Lung (tissue), 12 donors: ENCODE results near the gene FOXD1. TPM values are rescaled to one million over a fixed set of nuclear protein-coding genes. Genes with fewer than 3 reads are reported as not detected.

ENCODE experiments used
- ATAC-seq: fragments of 200-7000 bp; cut with Tn5 transposase; one replicate; pipeline ENCODE4 v1.9.1; 2020; ENCODE audit warnings: moderate number of reproducible peaks; ENCODE audit not compliant: insufficient read depth, low FRiP score
- DNase-seq, 3 donors: peaks; one replicate each; pipeline ENCODE4 v3.0.0-alpha.2; 2013 to 2017
- H3K27ac ChIP-seq, 2 donors: one replicate each; pipeline ENCODE4 v1.5.1; 2013; ENCODE audit warnings: mild to moderate bottlenecking in 2 of 2, moderate library complexity in 2 of 2, control low read depth in 1 of 2, inconsistent platforms in 1 of 2, low read depth in 1 of 2, low read length in 1 of 2
- H3K27me3 ChIP-seq, 3 donors: one replicate each; pipeline ENCODE4 v1.5.1; 2013; ENCODE audit warnings: low read length in 2 of 3; ENCODE audit not compliant: control insufficient read depth in 3 of 3, insufficient read depth in 3 of 3
- H3K36me3 ChIP-seq, 4 donors: one replicate each; pipeline ENCODE4 v1.5.1; 2013; ENCODE audit warnings: low read length in 4 of 4, mild to moderate bottlenecking in 1 of 4, moderate library complexity in 1 of 4; ENCODE audit not compliant: control insufficient read depth in 4 of 4, insufficient read depth in 4 of 4
- H3K4me1 ChIP-seq, 5 donors: one replicate each; pipeline ENCODE4 v1.5.1; 2013; ENCODE audit warnings: low read length in 5 of 5, mild to moderate bottlenecking in 2 of 5, moderate library complexity in 1 of 5; ENCODE audit not compliant: control insufficient read depth in 5 of 5, insufficient read depth in 5 of 5
- H3K4me3 ChIP-seq: one replicate; pipeline ENCODE4 v1.5.1; 2013; ENCODE audit warnings: mild to moderate bottlenecking, control low read depth, moderate library complexity
- H3K9ac ChIP-seq, 2 donors: one replicate each; pipeline ENCODE4 v1.5.1; 2013; ENCODE audit warnings: low read length in 2 of 2, control low read depth in 1 of 2; ENCODE audit not compliant: insufficient read depth in 1 of 2
- H3K9me3 ChIP-seq, 4 donors: one replicate each; pipeline ENCODE4 v1.5.1; 2013; ENCODE audit warnings: low read length in 3 of 4, mild to moderate bottlenecking in 1 of 4, moderate library complexity in 1 of 4; ENCODE audit not compliant: control insufficient read depth in 4 of 4, insufficient read depth in 3 of 4
- WGBS, 2 donors: extraction: QIAGEN DNeasy Blood & Tissue Kit; methylation state at CpG; one replicate each; pipeline ENCODE4 v1.1.7; 2013; 5-methylcytosine and 5-hydroxymethylcytosine counted together
- polyA plus RNA-seq, 2 donors: library from polyadenylated mRNA; stranded (reverse); fragments of 200-250 nt; gene quantifications; one replicate each; pipeline ENCODE4 v1.2.1, GENCODE V29; 2013
- total RNA-seq, 2 donors: library from RNA; depleted of rRNA in 1 of 2; stranded (reverse); fragments of >200 nt in 1 of 2; gene quantifications; one replicate each; pipeline ENCODE4 v1.2.1, GENCODE V29; 2014 to 2021
- TF ChIP-seq, protein P1 (sequence below): IDR thresholded peaks from 2 replicates; pipeline ENCODE4 v1.5.1; 2012; ENCODE audit warnings: mild to moderate bottlenecking; ENCODE audit errors: control extremely low read depth, extremely low read depth
- donor health status: control.
- donor health status: control.
- donor health status: Bipolar disorder and iron deficiency.
- donor health status: healthy.
- donor health status: DM: yes; HTN: yes; CAD: no.

FOXD1 gene
- total and polyA plus RNA-seq, 4 donors = 0.20 to 0.46 (median 0.29) TPM

DNA sequence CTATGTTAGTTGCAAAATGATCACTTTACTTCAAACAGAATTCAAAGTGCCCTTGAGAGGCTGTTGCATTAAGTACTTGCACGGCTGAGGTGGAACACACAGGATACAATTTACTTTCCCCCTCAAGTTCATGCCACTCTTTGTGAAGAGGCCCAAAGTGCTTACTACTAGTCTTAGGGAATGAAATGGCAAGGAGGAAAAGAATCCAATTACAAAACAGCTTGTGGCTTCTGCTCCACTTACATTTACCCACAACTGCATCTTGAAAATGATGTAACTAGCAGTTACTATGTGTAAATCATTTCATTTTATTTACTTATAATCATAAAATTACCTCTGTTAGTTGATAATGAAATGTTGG is 14.6 kb downstream of the FOXD1 start:
- peak in 2 of 3 donors; percentile 18 to 63 for DNase-seq
- ATAC-seq = peak; percentile 64
- no peak overlapping the region for H3K9ac ChIP-seq
- peaks cover 0 to 2% (median 0%) of the 10 kb centered on the region in 4 donors for H3K9me3 ChIP-seq
- 21 to 29% methylated on average over 1 of the region's 1 CpG for WGBS, 2 donors
- H3K36me3 ChIP-seq = no peaks in the 10 kb centered on the region
- H3K4me3 ChIP-seq = no peak overlapping the region
- TF ChIP-seq, protein P1, sequence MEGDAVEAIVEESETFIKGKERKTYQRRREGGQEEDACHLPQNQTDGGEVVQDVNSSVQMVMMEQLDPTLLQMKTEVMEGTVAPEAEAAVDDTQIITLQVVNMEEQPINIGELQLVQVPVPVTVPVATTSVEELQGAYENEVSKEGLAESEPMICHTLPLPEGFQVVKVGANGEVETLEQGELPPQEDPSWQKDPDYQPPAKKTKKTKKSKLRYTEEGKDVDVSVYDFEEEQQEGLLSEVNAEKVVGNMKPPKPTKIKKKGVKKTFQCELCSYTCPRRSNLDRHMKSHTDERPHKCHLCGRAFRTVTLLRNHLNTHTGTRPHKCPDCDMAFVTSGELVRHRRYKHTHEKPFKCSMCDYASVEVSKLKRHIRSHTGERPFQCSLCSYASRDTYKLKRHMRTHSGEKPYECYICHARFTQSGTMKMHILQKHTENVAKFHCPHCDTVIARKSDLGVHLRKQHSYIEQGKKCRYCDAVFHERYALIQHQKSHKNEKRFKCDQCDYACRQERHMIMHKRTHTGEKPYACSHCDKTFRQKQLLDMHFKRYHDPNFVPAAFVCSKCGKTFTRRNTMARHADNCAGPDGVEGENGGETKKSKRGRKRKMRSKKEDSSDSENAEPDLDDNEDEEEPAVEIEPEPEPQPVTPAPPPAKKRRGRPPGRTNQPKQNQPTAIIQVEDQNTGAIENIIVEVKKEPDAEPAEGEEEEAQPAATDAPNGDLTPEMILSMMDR = no peak
- peaks cover 20 to 85% (median 71%) of the 10 kb centered on the region in 3 donors for H3K27me3 ChIP-seq
- peaks cover 0 to 13% (median 4%) of the 10 kb centered on the region in 5 donors for H3K4me1 ChIP-seq
- H3K27ac ChIP-seq = no peak overlapping the region

DNA sequence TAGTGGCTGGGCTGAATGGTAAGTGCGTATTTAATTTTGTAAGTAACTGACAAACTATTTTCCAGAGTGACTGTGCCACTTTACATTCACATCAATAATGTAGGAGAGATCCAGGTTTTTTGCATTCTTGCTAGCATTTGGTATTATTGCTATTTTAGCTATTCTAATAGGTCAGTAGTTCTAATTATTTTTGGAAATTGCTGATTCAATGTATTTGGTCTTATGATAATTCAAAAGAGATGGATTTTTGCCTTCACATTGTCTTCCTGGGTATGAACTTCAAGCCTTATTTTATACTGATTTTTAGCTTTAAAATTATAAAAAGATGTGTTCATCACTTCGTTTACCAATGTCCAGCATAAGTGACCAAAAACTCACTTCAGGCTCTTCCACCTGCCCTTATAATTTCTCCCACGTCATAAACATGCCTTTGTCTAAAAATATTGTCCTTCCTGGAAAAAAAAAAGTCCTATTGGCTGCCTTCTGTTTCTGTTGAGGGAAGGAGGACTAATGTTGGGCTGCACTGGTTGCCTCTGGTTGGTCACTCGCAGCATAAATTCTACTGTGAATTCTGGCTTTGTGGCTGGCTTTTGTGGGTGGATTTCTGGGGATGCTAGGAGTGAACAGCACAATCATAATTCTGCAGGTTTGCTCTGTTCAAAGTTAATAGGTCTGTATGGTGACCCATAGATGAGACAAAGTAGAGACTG is 15.2 kb downstream of the FOXD1 start:
- ATAC-seq = no peak
- 49 to 51% methylated on average over 4 of the region's 4 CpGs for WGBS, 2 donors
- H3K27me3 ChIP-seq = peaks cover 18 to 85% (median 67%) of the 10 kb centered on the region in 3 donors

DNA sequence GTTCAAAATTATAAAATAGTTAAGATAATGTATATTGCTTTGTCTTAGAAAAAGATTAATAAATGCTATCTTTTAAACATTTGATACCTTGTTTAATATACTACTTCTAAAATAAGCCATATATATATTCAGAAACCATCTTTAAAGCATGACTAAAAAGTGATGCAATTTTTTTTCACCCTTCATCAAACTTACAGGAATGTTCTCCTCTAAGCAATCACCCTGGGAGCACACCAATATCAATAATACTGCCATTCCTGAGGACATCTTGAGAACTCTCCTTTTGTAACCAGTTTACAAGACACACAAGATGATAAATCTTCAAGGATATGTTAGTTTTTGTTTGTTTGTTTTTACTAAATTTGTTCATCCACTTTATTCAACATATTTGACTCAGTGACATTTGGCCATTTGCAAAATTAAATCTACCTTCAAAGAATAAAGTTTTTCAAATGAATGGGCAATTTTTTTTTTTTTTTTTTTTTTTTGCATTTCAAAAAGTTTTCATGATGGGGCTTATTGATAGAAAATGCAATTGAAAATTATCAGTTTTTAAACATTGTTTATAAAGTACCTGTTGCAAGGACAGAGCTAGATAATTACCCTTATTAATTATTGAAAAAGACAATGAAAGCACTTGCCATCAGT is 17.2 kb downstream of the FOXD1 start:
- TF ChIP-seq, protein P1 = no peak
- Histone ChIP-seq H3K27ac (no peak overlapping the region), H3K36me3 (no peaks in the 10 kb centered on the region), H3K27me3 (peaks cover 8 to 94% (median 57%) of the 10 kb centered on the region in 3 donors), H3K9ac (no peak overlapping the region), H3K4me1 (no peaks in the 10 kb centered on the region), H3K4me3 (no peak overlapping the region), H3K9me3 (peaks cover 0 to 2% (median 0%) of the 10 kb centered on the region in 4 donors)
- ATAC-seq (no peak), DNase-seq (no peak)

More for the DNA sequence above, 15.2 kb downstream of the FOXD1 start:
- Histone ChIP-seq H3K9me3 (peaks cover 0 to 2% (median 0%) of the 10 kb centered on the region in 4 donors), H3K4me3 (no peak overlapping the region), H3K36me3 (no peaks in the 10 kb centered on the region), H3K27ac (no peak overlapping the region), H3K4me1 (peaks cover 0 to 13% (median 4%) of the 10 kb centered on the region in 5 donors), H3K9ac (no peak overlapping the region)
- TF ChIP-seq, protein P1 = no peak
- no peak for DNase-seq
